Measurements from ENCODE around the gene TMEM235.
"Not testable (repeated sequence)": the region's sequence is repeated elsewhere in the genome, so short reads cannot be mapped to it uniquely, and the experiment has no call there.

The TMEM235 gene

GRCh38 chr17:78219396-78220150 is 11.9 kb upstream of the TMEM235 start:
- DNase-seq = no peak

- no peak for DNase-seq
Measured at GRCh38 chr17:78223061-78223460, 8.4 kb upstream of the TMEM235 start.

GRCh38 chr17:78223765-78224164 is 7.7 kb upstream of the TMEM235 start:
- no peak for DNase-seq

- DNase-seq = no peak
Measured at GRCh38 chr17:78224231-78225087, 7.0 kb upstream of the TMEM235 start.

GRCh38 chr17:78225088-78225865 is 6.2 kb upstream of the TMEM235 start:
- DNase-seq = no peak

- DNase-seq = no peak
Measured at GRCh38 chr17:78226055-78226758, 5.2 kb upstream of the TMEM235 start.

- DNase-seq = no peak
Measured at GRCh38 chr17:78226759-78227454, 4.5 kb upstream of the TMEM235 start.

- no peak for DNase-seq
Measured at GRCh38 chr17:78227455-78227916, 3.9 kb upstream of the TMEM235 start.

- DNase-seq = no peak
Measured at GRCh38 chr17:78228176-78228575, 3.3 kb upstream of the TMEM235 start.

GRCh38 chr17:78230252-78230962 is 1.0 kb upstream of the TMEM235 start:
- no peak for DNase-seq

GRCh38 chr17:78231991-78232858 is 794 bp downstream of the TMEM235 start:
- no peak for DNase-seq

GRCh38 chr17:78232859-78233173 is 1.4 kb downstream of the TMEM235 start:
- DNase-seq = no peak

- no peak for DNase-seq
Measured at GRCh38 chr17:78233678-78234077, 2.2 kb downstream of the TMEM235 start.

GRCh38 chr17:78234261-78234865 is 2.9 kb downstream of the TMEM235 start:
- no peak for DNase-seq

GRCh38 chr17:78235022-78235421 is 3.6 kb downstream of the TMEM235 start:
- not testable (repeated sequence) for DNase-seq

GRCh38 chr17:78235885-78236284 is 4.5 kb downstream of the TMEM235 start:
- DNase-seq = no peak

GRCh38 chr17:78236362-78237127 is 5.1 kb downstream of the TMEM235 start:
- no peak for DNase-seq

- DNase-seq = no peak
Measured at GRCh38 chr17:78237401-78238012, 6.1 kb downstream of the TMEM235 start.
